ENCODE data around the gene CT83. TPM values are rescaled to one million over a fixed set of nuclear protein-coding genes. Genes with fewer than 3 reads are reported as not detected.

Gene CT83
- not detected for total RNA-seq

GRCh38 chrX:116462822-116463221 is at the start of gene CT83:
Gene CT83, minus strand, starts transcription at chrX:116462976. Its CDS starts 120 bp downstream, at chrX:116462856.

GRCh38 chrX:116436358-116436816 is 26.4 kb downstream of the CT83 start, which contains the start of gene SLC6A14:
Gene SLC6A14, plus strand, starts transcription at chrX:116436606. Its CDS starts 104 bp downstream, at chrX:116436710.

Other genes with a start within 250 kb of the CT83 start
- not detected for gene SLC6A14, start 26.4 kb downstream of the CT83 start, total RNA-seq

Measured in diencephalon (tissue), 1 donor.